GM18508 (cell line): Measurements from ENCODE around the gene AIG1.

Experiments used
- ATAC-seq: cut with Tn5 transposase; IDR thresholded peaks from one replicate; pipeline ENCODE4 v1.9.1; 2021; ENCODE audit warnings: moderate number of reproducible peaks; ENCODE audit not compliant: insufficient read depth, unreplicated experiment

AIG1 gene

GRCh38 chr6:143187238-143187923 lies 126.7 kb downstream of the AIG1 start:
- no peak for ATAC-seq

- no peak for ATAC-seq
Measured at GRCh38 chr6:143188292-143188691, 127.6 kb downstream of the AIG1 start.

GRCh38 chr6:143191361-143191760 lies 130.7 kb downstream of the AIG1 start:
- no peak for ATAC-seq

DNA sequence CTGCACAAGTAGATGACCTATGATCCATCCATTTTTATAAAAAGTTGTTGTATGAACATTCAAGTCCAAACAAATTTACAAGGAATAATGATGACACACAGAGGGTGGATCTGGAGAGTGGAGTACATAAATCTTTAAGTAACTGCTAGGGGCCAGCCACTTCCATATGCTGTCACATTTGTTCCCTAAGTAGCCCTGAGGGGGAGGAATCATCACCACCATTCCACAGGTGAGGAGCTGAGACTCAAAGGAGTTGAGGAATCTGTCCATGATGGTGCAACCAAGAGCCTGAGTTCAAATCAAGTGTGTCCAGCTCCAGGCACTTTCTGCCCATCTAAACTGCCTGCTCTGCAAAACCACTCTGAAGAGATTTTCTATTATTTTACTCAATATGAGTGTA lies 132.1 kb downstream of the AIG1 start:
- ATAC-seq, result no peak

GRCh38 chr6:143193571-143194094 lies 132.9 kb downstream of the AIG1 start:
- no peak for ATAC-seq

DNA sequence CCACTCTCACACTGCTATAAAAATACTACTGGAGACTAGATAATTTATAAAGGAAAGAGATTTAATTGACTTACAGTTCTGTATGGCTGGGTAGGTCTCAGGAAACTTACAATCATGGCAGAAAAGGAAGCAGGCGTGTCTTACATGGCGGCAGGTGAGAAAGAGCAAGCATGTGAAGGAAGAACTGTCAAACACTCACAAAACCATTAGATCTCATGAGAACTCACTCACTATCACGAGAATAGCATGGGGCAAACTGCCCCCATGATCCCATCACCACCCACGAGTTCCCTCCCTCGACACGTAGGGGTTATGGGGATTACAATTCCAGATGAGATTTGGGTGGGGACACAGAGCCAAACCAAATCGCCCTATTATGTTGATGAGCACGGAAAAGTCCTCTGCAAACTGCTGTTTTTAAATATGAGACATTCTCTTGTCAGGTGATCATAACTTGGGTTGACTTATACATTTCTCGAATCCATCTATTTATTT lies 133.5 kb downstream of the AIG1 start:
- no peak for ATAC-seq

DNA sequence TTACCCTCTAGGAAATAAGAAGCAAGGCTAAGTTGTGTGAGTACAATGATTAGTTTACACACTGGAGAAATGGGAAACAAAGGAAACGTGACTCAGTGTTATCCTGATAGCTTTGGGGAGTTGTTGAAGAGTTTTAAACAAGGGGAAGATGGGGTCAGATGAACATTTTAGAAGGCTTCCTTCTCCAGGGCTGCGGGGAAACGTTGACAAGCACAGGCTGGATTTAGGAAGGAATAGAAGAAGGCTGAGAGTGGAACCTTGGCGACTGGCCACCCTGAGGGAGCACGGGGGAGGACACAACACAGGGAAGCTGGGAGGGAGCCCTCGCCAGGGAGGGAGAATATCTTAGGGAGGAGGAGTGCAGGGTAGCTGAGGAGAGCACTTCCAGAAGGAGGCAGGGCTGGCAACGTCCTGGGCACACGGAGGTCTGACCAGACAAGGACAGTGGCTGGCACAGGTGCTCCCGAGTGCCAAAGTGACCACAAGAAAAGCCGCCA lies 134.7 kb downstream of the AIG1 start:
- no peak for ATAC-seq

DNA sequence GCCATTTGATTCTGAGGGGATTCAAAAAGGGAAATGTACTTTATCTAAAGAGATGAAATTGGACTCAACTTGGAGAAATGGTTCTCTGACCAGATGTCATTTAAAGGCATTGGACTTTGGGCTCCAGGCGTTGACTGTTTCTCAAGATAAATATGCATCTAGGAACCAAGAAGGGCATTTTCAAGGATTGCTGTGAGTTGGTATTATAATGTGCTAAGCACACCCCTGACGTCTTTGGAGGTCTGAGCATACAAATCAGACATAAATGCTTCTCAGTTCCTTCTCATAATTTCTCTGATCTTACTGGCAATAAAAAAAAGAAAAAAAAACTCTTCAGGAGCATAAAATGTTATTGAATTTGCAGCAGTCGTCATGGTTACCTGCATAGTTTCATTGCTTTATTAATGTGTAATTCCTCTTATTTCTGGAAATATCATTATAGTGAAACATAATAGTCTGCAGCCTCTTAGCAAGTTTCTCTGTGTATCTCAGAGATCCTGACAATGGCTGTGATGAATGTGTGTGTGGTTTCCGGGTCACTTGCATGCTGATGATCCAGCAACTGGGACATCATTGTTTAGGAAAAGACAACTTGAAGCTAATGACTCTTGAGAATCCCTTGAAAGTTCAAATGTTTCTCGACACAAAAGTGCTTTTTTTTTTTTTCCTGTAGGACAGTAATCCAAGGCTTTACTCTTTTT lies 136.0 kb downstream of the AIG1 start:
- ATAC-seq, result no peak

DNA sequence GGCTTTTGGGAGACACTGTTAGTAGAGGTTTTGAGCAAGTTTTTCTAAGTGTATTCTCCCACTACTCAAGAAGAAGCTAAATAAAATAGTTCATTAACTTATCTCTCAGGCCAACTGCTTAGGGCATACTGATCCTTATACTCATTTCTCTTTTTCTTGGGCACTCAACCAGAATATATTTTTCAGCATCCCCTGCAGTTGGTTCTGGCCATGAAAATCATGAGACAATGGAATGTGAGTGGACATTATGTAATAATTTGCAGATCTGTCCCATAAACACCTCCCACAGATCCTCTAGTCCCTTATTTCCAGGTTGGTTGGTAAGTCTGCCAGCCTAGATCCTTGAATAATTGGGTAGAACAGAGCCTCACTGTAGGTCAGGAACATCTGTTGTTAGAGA lies 136.7 kb downstream of the AIG1 start:
- ATAC-seq, result no peak

DNA sequence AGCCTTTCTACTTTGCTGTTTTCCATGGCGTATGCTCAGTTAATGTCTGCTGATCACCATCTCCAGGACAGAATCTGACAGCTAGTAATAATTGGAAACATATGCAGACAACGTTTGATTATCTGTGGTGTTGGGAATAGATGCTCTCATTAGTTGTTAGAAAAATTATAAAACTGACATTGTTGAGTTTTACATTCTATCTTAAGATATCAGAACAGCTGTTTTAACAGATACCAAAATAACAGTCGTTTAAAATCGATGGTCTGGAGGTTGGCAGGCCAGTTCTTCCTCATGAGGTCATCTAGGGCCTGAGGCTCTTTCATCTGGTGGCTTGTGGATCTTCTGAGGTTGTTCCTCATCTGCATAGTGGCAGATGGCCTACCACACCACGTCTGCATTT lies 137.6 kb downstream of the AIG1 start:
- no peak for ATAC-seq

- ATAC-seq, result no peak
Measured at GRCh38 chr6:143199291-143199690, 138.6 kb downstream of the AIG1 start.

DNA sequence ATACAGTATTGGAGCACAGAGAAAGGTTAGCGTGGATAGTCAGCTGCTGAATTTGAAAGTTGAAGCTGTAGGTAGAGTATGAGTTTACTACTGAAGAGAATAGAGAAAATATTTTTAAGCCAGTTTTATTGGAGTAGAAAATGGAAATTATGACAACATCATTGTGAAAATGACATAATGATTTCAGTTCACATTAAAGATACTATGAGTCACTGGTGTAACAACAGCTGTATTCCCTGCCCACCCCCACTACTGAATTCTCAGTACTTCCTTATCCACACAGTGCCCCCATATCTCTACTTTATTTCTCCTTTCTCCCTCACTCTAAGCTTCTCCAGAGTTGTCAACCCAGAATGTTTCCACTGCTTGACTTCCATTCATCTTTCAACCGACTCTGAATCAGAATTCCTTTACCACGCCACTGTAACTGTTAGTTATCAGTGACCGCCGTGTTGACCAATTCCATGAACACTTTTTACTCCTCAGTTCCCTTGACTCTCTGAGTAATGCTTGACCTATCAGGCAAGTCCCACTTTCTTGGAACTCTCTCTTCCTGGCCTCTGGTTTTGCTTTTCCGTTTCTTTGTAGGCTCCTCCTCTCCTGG lies 139.6 kb downstream of the AIG1 start:
- ATAC-seq, result no peak

DNA sequence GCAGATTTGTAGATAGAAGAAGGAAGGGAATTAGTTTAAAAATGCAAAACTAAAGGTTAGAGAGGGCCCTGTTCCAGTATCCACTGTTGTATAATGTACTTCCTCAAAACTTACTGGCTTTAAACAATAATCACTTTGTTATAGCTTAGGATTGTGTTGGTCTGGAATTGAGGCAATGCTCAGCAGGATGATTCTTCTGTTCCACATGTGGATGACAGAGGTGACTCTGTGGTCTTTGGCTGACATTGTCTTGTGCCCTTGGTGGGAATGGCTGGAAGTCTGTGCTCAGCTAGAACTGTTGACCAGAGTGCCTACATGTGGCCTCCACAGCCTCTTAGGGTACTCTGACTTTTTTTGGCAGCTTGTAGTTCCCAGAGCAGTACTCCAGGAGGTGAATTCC lies 143.4 kb downstream of the AIG1 start:
- ATAC-seq, result no peak

DNA sequence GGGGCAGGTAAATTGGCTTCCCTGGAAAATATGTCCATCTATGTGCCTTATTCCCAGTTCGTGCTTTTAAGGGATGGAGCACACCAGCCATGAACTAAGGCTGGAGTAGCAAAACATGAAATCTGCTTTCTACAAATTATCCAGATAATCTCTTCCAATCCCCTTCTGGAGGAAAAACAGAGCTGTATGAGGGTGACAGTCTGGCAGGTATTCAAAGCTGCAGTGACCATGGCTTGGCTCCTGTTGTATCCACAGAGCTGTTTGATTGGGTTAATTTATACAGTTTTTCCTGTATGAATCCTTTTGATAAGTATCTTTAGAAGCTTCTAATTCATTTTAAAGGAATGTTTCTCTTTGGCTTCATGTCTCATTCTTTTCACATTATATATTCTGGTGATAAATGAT lies 144.4 kb downstream of the AIG1 start:
- ATAC-seq, result no peak

GRCh38 chr6:143205585-143205984 lies 144.9 kb downstream of the AIG1 start:
- no peak for ATAC-seq

- no peak for ATAC-seq
Measured at GRCh38 chr6:143205991-143206390, 145.3 kb downstream of the AIG1 start.

- no peak for ATAC-seq
Measured at GRCh38 chr6:143206550-143206949, 145.9 kb downstream of the AIG1 start.

GRCh38 chr6:143210420-143210819 lies 149.7 kb downstream of the AIG1 start:
- ATAC-seq, result no peak

GRCh38 chr6:143213859-143214376 lies 153.2 kb downstream of the AIG1 start:
- no peak for ATAC-seq

DNA sequence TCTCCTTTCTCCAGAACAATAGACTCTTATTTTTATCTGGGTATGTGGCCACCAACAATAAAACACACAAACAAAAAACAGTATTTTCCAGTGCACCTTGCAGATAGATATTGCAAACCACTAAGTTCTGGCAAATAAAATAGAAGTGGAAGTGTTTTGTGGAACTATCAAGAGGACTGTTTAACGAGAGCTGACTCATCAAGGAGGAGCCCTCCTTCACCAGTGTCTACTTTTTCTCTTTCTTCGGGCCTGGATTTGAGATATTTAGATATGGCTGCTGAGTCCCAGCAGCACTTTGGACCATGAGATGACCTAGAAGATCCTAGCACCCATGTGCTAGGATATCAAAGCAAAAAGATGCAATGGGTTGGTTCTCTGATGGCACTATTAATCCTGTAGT lies 154.7 kb downstream of the AIG1 start:
- no peak for ATAC-seq

GRCh38 chr6:143215771-143216170 lies 155.1 kb downstream of the AIG1 start:
- no peak for ATAC-seq
